A673 (cell line): ENCODE data around the gene FOXN3.

Experiments
- EZH2 ChIP-seq: fragments of 200-600 bp; sonication (generic); IDR thresholded peaks from 2 replicates; pipeline ENCODE4 v1.6.1; 2017; ENCODE audit warnings: borderline replicate concordance, low read depth, mild to moderate bottlenecking, mixed read lengths, antibody characterized with exemption, low read length; ENCODE audit not compliant: poor library complexity, severe bottlenecking
- TF ChIP-seq, protein P1 (sequence below): fragments of 300-800, 200-600 bp; sonication (generic); conservative IDR thresholded peaks from 2 replicates; pipeline ENCODE4 v1.5.1; 2017; ENCODE audit warnings: low read depth, mild to moderate bottlenecking, antibody characterized with exemption, low read length, moderate library complexity, mixed read lengths

DNA sequence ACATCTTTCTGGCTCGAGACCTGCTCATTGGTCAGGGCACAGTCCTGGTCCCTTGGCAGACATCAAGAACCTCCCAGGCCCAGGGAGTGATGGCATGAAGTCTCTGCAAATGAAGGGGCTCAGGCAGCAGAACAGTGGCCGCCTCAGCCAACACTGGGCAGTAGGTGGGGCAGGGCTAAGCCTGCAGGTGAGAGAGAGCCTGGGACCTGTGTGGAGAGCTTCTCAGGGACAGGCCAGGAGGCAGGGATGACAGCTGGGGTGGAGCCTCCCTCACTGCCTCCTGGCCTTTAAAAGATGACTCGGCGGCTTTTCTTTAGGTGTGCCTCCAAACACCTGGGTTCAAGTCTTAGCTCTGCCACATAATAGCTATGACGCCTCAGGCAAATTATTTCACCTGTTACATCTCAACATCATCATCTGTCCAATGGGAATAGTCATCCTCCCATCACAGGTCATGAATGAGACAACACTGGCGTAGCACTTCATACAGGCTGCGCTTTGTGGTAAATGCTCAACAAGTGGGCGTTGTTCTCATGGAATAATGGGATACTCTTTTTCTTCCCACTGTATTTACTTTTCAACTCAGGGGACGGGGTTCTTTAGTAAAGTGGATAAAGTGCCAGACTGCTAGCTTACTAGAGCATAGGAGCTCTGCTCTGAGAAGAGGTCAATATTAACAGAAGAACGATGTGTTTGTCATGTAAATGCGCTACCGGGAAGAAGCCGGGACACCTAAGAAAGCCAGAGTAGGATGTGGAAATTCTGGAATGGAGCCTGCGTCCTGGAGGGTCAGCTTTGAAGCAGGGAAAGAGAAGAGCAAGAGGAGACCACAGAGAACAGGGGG lies 277.4 kb downstream of the FOXN3 start:
- TF ChIP-seq, protein P1, sequence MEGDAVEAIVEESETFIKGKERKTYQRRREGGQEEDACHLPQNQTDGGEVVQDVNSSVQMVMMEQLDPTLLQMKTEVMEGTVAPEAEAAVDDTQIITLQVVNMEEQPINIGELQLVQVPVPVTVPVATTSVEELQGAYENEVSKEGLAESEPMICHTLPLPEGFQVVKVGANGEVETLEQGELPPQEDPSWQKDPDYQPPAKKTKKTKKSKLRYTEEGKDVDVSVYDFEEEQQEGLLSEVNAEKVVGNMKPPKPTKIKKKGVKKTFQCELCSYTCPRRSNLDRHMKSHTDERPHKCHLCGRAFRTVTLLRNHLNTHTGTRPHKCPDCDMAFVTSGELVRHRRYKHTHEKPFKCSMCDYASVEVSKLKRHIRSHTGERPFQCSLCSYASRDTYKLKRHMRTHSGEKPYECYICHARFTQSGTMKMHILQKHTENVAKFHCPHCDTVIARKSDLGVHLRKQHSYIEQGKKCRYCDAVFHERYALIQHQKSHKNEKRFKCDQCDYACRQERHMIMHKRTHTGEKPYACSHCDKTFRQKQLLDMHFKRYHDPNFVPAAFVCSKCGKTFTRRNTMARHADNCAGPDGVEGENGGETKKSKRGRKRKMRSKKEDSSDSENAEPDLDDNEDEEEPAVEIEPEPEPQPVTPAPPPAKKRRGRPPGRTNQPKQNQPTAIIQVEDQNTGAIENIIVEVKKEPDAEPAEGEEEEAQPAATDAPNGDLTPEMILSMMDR: no peak
- no peak for TF ChIP-seq EZH2
